GM19240 (cell line): ENCODE data around the gene KAT6B.
"Not testable (repeated sequence)": the region's sequence is repeated elsewhere in the genome, so short reads cannot be mapped to it uniquely, and the experiment has no call there.

Source experiments
- DNase-seq: peaks from one replicate; pipeline ENCODE4 v3.0.0; 2011; ENCODE audit warnings: low spot score; ENCODE audit not compliant: insufficient read length

The KAT6B gene

DNA sequence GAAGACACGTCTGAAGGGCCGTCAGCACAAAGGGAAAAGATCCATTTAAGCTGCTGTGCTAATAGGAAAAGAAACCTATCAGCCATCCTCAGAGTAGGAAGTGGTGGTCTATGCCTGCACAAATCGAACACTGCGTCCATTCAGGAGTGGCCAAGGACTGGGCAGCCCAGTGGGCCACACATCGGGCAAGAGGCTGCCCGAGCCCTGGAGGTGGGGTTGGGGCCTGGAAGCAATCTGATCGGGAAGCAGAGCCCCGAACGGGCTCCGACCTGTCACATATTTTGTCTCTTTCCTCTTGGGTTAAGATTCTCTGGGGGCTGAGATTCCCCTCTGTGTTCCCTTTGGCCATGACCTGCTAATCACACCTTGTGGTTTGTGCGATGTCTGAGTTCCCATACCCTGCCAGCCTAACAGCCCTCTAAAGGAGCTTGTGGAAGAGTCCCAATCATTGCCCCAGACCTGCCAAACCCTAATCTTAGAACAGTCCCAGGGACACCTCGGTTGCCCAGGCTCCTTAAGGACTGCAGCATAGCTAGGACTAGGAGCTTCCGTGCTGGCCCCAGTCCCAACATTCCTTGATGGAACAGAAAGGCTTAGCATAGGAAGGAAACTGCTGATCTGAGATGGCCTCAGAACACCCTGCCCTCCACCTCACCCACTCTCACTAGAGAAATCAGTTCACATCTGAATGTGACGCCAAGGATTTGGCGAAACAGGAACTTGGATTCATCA lies 207.2 kb downstream of the KAT6B start:
- DNase-seq: no peak

DNA sequence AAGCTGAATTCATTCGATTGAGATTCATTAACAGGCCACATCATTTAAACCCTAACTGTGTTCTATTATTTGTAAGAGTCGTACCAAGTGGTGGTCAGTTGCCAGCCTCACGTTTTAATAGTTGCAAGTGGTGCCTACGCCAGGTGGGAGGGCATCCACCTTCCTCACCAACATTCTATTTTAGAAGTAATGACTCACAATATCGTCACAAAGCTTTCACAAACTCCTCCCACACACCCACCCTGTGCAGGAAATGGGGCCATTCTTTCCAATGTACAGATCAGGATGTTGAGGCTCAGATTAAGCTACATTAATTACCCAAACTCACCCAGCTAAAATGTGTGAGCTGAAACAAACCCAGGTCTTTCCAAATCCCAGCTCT lies 207.7 kb downstream of the KAT6B start:
- DNase-seq: no peak

DNA sequence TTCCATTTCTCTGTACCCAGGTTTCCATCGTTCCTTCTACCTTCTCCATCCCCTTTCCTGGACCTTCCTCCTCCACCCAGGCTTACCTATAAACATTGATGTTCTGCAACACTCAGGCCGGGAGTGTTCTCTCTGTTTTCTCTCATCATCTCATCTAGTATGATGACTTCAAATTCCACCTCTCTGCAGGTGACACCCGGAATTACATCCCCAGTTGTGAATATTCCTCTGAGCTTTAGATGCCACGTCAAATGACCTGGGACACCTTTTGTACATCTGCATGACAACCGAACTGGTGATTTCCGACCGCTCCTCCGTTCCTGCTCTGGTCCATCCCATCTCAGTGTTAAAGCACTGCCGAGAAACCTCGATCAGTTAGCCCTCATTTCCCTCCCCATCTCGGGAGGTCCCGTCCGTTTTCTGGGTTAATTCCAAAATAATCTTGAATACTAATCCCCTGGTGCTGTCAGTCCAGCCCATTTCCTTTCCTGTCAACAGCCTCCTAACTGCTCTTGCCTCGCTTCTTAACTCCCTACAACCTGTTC lies 208.4 kb downstream of the KAT6B start:
- DNase-seq: no peak

DNA sequence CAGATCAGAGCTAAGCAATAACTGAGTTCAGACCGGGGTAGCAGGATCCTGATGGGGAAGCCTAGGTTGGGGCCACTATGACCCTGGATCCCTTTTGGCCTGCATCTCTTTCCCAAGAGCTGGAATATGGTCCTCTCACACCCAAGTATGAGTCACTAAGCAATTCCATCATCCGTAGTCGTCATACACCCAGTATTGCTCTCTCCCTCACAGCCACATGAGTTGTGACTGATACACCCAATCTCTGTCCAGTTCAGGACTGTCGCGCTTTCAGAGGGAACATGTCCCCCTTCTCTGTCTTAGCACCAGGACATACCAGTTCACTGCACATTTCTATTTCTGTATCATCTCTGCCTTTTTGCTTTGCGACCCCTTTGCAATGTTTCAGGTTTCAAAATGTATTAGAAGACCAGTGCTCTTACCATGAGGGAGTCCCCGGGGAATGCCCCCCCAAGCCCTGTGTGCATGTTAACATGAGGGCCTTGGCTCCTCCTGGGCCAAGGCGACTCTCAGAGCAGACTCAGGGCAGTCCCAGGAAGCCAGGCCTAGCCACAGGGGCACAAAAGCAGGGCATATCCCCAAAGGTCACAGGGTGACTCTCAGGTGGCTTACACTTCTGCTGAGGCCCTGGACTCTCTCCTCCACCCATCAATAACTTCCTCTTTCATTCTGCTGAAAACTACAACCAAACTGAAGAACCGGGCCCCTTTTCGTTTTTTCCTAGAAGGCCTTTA lies 209.7 kb downstream of the KAT6B start:
- DNase-seq: no peak

DNA sequence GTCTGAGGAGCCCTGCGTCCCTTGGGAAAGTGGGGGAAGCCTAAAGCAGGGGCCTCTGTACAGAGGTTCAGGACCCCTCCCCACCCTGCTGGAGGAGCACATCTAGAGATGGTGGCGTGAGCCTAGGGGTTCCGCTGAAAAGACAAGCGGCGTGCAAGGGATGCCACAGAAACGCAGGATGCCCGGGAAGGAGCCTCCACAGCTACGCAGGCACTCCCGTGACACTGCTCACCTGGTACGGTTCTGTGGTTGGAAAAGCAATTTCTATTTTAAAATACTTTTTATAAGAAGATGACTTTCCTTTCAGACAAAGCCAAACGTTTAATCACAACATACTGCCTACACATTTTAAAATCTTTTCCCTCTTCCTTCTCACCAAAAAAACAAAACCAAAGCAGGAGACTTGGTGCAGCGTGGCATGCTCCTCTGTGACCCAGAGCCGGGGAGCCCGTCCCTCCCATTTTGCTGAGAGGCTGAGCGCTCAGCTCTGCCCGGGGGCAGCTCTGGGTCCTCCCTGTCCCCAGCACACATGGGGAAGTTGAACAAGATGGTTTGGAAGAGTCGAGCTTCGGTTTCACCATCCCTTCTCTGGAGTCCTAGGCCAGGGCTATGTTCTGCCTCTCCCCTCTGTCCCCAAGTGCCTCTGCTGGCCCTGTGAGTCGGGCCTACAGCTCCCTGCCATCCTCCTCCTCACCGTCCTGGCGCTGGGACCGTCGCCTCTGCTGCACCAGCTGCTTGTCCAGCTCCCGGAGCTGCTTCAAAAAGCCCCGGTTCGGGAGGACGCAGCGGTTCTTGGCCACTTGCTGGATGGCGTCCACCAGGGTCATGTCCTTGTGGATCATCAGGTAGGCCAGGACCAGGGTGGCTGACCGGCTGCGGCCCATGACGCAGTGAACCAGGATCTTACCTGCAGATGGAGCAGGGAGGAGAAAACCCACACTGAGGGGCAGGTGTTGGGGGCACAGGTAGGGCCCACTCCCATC lies 211.1 kb downstream of the KAT6B start:
- no peak for DNase-seq

DNA sequence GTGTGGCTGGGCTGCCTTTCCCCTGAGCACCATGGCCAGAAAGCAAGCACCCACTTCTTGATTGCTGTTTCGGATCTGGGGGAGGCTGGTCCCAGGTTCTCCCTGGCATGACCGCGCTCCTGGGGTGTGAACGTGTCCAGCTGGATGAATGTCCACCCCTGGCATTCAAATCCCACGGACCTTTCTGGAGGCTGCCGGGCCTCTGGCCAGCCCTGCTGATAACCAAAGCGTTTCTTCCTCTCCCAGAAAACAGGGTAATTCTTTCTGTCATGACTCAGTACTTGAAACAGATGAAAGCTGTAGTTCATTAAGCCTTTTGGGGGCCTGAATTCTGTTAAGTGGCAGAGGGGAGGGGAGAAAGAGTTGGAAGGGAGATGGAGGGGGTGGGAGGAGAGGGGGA lies 211.9 kb downstream of the KAT6B start:
- no peak for DNase-seq

DNA sequence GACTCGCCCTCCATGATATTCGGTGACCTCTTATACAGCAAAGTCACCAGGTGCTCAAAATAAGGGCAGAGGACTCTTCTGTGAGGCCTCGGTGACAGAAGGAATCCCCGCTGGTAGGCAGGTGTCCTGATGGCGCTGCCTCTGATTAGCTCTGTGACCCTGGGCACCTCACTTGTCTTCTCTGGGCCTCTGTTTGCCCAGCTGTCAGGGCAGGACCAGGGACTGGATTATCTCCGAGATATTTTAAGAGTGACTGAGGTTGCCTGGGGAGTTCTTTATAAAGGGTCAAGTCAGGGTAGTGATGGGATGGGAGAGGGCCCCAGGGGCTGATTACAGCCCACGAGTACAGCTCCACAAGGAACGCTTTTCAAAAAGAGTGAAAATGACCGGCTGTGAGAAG lies 214.2 kb downstream of the KAT6B start:
- DNase-seq: no peak

DNA sequence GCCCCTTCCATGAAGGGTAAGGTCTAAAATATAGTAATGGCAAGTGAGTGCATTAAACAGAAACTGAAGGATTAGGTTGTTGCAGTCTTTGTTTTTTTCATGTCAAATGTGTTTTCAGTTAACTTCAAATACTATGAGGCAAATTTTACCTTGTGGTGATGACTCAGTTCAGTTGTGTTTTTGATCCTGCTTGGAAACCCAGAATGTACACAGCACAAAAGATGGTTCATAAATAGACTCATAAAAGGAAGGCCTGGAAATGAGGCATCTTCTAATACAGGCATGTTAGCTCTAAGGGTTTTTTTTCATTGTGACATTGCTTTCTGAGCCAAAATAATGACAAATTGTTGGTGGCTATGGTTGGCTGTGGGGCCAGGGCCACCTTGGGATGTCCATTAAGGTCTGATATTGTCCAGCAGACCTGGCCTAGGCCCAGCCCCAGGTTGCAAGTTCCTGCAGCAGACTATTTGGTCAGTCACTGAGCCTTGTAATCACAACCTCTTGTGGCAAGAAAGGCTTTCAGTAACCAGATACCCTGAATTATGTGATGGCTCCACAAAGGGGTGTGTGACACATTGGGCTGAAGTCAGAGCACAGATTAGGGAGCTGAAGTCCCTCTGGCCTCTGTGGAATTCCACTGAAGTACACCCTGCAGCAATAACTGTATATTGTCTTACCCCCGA lies 216.0 kb downstream of the KAT6B start:
- no peak for DNase-seq

DNA sequence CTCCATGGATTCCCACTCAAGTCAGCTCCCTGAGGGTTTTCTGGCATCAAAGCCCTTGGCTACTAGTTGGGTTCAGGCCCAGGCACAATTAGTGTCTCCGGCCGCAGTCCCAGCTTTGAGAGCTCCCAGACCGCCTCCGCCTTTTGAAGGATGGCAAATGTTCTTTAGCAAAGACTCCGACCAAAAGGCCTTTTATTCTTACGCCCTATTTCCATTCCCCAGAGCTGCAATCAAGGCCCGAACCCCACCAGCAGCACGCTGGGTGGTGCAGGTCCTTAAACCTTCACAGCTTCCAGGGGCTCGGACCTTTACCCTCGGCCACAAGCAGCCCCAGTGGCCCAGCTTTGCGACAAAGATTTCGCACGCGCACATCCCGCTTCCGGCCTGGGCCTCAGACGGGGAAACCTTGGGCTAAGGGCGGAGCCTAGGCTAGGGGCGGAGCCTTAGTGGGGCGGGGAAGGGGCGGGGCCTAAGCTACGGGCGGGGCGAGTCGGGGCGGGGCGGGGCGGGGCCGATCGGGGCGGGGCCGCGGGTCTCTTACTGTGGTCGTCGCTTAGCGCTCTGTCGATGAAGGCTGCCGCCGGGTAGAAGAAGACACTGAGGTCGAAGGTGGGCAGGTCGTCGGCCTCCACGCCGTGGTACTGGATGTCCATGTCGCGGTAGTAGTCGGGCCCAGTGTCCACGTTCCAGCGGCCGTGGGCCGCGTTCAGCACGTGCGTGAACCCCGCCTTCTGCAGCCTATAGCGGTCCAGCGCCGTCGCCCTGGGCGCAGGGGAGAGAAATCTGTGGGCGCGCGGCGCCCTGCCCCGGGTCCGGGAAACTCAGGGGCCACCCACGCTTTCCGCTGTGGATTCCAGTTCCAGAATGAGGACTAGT lies 217.1 kb downstream of the KAT6B start:
- no peak for DNase-seq

DNA sequence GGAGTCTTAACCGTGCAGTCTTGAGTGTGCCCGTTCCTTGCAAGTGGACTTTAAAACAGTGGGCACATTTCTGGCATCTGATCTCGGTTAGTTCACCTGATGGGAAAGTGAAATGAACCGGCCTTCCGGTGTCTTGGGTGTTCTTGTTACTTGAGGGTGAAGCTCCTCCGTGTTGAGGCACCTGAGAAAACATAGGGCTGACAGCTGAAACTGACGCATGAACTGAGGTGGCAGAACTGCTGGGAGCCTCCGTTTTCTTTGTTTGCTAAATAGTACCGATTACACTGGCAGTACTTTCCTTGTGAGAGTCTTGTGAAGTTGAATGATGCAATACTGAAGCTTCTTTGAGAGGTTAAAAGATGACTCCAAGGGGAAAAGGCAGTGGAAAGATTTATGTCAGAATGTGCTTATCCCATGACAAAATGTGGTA lies 222.3 kb downstream of the KAT6B start:
- DNase-seq: no peak

DNA sequence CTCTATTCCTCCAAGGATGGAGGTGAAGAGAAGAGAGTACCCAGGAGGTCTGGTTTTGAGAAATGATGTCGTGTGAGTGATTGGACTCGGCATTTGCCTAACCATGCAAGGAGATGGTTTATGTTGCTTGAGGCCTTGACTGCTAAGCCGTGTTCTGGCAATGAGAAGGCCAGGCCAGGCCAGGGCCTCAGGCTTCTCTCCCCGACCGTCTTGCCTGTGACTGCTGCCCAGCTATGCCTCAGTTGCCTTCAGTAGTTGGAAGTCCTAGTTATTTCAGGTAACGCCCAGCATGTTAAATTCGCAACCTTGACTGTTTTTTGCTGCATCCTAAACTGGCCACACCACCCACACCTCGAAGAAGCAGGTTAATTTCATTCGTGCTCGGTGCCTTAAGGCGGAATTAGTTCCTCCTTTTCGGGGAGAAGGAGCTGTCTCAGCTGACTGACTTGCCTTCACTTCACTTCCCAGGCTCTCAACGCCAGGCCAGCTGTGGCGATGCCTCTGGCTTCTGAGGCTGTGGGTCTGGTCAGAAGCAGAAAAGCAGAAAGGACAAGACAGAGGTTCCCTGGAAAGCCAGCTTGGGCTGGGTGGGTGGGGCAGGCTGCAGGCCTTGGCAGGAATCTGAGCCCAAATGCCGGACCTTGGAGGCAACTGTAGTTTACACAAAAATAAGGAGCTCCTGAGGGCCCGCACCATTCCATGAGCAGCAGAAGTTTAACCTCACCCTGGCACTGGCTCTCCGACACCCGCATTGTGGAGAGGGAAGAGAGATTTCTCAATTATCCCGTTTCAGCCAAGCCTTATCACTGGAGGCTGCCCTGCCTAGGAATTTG lies 223.1 kb downstream of the KAT6B start:
- no peak for DNase-seq

DNA sequence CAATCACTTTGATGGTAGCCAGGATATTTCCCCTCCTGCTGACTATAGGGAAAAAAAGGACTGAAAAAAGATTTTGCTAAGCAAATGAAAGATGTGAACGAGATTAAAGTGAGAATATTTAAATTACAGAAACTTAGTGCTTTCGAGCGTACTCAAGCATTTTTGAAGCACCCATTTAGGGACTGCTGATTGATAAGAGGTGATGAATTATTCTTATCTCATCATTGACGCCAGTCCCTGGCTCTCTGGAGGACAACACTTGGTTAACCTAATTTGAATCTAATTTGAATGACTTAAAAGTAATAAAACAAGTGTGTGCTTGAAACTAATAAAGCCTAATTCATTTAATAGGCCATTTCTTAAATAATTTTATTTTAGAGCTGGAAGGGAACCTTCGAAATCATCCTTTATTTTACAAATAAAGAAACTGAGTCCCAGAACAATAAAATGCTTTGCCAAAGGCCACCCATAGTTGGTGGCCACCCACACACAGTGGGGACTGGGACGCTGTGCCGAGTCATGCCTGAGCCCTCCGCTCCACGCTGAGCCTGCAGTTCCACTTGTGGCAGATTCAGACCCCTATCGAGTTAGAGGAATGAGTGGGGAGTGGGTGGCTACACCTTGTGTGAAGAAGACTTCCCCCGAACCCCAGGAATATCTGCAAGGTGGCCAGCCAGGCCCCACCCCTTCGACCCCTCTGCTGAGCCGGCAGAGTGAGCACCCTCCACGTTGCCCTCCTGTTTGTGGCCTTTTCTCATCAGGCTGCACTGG lies 223.9 kb downstream of the KAT6B start:
- no peak for DNase-seq

DNA sequence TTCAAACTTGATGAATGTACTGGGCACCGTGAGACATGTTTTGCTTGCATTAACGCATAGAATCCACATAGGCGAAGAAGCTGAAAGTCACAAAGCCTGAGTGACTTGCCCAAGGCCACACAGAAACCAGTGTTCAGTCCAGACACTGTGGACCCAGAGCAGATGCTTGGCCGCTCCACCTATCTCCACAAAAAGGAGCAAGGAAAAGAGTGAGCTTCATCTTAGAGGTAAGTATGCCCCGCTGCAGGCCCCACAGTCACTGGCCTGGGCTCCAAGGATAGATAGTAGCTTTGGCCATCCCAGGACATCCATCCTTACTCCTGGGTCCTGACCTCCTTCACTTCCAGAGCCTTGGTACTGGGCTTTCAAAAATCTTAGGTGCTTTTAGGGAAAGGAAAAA lies 224.9 kb downstream of the KAT6B start:
- no peak for DNase-seq

DNA sequence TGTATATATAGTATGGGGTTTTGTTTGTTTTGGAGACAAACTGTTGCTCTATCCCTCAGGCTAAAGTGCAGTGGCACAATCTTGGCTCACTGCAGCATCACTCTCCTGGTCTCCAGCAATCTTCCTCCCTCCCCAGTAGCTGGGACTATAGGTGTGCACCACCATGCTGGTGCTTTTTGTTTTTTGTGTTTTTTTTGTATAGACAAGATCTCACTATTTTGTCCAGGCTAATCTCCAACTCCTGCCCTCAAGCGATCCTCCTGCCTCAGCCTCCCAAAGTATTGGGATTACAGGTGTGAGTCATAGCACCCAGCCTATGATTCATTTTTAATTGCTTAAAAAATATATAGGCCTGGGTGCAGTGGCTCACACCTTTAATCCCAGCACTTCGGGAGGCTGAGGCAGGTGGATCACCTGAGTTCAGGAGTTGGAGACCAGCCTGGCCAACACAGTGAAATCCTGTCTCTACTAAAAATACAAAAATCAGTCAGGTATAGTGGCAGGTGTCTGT lies 229.6 kb downstream of the KAT6B start:
- not testable (repeated sequence) for DNase-seq

DNA sequence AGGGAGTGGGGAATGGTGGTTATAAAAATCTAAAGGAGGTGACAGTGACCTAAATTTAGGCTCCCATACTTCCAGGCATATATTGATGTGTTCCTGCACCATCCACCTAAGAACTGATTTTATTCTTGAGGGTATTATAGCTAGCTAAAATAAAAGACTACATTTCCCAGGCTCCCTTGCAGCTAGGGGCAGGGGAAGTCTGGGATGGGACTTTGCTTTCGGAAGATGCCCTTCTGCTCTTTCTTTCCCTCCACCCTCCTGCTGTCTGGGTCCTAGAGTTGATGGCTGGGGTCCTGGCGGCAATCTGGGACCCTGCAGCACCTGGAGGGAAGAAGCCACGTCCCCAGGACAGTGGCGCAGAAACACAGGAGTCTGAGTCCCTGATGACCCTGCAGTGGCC lies 231.3 kb downstream of the KAT6B start:
- no peak for DNase-seq

DNA sequence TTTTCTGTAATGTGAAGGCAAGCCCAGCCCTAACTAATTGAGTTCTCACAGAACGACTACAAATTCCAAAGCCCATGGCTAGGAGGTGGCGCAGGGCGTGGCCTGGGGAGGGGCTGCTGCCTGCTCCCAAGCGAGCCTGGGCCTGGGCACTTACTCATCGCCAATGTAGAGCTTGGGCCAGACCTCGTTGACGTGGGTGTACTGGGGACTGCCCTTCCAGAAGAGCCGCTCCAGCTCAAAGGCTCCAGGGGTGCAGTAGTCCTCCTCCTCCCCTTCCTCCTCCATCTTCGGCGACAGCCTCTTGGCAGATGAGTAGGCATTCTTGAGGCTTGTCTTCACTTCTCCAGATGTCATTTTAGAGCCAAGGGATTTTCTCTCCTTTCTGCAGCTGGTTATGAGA lies 231.8 kb downstream of the KAT6B start:
- no peak for DNase-seq

DNA sequence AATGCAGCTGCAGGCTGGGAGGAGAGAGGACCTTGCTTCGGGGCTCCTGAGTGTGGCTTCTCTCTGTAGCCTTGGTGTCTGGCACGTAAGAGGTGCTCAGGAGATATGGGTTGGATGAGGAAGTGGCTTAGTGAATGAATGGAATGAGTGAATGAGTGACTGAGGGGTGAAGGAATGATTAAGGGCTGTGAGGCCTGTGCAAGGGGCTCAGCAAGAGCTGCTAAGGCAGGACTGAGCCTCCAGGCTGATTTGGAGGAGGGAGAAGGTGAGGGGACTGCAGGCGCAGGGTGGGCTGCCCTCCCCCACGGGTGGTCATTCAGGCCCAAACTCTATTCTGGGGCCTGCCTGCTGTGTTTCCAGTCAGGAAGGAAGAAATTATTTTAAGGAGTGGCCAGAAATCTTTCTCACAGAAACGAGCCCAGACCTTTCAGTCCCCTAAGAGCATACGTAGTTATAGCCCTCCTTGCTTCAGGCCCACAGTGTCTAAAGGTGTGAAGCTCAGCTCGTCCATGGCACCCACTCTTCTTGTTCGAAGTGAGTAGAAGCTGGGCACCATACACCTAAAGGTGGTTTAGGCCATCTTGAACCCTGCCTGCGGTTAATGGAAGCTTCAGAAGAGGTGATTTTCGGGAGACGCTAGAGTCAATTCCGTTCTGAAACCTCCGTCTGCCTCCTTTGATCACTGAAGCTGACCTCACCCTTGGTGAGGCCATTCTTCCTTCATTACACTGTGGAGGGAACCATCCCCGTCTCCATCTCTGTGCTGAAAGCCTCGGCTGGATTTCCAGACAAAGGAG lies 235.5 kb downstream of the KAT6B start:
- no peak for DNase-seq
